ENCODE measurements around the gene GRIK2.

DNA sequence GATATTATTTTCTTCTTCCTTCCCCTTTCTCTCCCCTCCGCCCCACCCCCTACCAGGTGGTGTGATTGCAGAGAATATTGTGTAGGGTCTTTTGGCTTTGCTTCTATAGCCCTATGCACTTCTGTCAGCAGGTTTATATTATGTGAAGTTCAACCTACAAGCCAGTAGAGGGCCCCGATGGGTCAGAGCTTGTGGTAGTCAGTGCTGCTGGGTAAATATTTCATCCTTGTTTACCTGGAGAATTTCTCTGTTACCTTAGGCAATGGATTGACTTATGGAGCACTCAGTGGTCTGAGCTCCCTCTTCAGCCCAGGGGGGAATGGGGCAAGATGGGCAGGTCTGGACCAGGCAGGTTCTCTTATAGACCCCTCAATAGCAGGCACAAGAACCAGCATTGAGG lies 720.9 kb downstream of the GRIK2 start:
- TF ChIP-seq, protein P1, sequence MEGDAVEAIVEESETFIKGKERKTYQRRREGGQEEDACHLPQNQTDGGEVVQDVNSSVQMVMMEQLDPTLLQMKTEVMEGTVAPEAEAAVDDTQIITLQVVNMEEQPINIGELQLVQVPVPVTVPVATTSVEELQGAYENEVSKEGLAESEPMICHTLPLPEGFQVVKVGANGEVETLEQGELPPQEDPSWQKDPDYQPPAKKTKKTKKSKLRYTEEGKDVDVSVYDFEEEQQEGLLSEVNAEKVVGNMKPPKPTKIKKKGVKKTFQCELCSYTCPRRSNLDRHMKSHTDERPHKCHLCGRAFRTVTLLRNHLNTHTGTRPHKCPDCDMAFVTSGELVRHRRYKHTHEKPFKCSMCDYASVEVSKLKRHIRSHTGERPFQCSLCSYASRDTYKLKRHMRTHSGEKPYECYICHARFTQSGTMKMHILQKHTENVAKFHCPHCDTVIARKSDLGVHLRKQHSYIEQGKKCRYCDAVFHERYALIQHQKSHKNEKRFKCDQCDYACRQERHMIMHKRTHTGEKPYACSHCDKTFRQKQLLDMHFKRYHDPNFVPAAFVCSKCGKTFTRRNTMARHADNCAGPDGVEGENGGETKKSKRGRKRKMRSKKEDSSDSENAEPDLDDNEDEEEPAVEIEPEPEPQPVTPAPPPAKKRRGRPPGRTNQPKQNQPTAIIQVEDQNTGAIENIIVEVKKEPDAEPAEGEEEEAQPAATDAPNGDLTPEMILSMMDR (IDR thresholded peaks at IDR 0.05), result no peak
- TF ChIP-seq POLR2A (IDR thresholded peaks at IDR 0.05), result no peak

Measured in thyroid gland (tissue), 4 donors.